ENCODE data around the gene RFX5.

DNA sequence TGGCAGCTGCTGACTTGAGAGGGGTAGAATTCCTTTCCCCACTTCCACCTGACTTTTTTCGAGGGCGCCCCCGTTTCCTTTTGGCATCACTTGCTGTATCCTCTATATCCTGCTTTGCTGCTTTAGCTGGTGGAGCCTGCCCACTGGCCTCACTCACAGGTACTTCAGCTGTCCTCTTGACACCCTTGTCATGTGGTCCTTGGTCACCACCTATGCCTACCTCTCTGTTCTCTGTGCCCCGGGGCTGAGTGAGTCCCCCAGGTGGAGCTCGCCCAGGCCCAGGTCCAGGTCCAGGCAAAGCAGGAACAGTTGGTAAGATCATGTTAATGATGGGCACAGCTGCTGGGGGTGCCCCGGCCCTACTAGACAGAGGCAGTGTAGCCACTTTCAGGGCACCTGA lies 4.5 kb downstream of the RFX5 start:
- TF ChIP-seq, protein P1, sequence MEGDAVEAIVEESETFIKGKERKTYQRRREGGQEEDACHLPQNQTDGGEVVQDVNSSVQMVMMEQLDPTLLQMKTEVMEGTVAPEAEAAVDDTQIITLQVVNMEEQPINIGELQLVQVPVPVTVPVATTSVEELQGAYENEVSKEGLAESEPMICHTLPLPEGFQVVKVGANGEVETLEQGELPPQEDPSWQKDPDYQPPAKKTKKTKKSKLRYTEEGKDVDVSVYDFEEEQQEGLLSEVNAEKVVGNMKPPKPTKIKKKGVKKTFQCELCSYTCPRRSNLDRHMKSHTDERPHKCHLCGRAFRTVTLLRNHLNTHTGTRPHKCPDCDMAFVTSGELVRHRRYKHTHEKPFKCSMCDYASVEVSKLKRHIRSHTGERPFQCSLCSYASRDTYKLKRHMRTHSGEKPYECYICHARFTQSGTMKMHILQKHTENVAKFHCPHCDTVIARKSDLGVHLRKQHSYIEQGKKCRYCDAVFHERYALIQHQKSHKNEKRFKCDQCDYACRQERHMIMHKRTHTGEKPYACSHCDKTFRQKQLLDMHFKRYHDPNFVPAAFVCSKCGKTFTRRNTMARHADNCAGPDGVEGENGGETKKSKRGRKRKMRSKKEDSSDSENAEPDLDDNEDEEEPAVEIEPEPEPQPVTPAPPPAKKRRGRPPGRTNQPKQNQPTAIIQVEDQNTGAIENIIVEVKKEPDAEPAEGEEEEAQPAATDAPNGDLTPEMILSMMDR (IDR thresholded peaks at IDR 0.05), result no peak
- TF ChIP-seq POLR2A (IDR thresholded peaks at IDR 0.05), result no peak

Measured in uterus (tissue), 2 donors.